ENCODE results near the gene MAP2K5. TPM values are rescaled to one million over a fixed set of nuclear protein-coding genes. Genes with fewer than 3 reads are reported as not detected.

MAP2K5 gene
- total RNA-seq, 1 experiment from 2014 or later, result 15.0 TPM

DNA sequence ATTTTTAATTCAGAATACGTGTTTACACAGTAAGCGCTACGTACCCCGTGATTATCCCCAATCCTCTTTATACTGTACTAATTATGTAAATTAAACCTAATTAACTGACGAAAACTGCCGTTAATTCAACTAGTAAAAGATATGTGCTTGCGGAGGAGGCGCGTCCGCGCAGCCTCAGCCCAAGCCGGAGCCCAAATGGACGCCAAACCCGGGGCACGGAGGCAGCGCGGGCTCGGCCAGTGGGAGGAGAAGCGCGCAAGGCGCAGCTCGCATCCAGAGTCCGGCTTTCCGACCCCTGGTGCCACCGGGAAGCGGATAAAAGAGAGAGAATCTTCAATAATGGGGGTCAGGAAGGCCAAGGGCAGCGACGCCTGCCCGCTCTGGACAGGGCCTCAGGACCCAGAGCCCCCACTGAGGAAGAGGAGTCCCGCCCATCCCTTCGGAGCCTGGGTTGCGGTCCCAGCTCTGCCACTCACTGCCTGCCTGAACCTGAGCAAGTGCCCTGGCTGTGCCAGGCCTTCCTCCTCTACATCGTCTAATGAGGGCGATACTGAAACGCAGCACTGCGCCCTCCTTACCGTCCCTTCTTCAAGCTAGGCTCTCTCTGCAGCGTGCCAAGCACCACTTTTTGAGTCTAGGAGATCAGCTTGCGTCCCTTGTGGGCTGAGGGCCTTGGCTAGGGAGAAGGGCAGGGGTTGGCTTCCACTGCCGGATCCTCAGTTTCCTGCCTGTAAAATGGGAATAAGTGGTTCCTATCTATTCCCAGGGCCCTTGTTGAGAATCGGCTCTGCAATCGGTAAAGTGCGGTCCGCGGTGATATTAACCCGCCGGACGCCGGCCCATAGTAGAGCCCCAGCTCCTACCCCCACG, 277.9 kb downstream of the MAP2K5 start:
- Histone ChIP-seq H3K27me3 (ENCODE audit: insufficient read depth, low read length) (peaks cover 66% of the 10 kb centered on the region), H3K4me1 (ENCODE audit: insufficient read depth, low read length) (no peaks in the 10 kb centered on the region), H4K8ac (replicated peaks; ENCODE audit: insufficient read length, low read depth, low read length) (no peak overlapping the region), H3K79me2 (ENCODE audit: insufficient read depth, low read length) (no peaks in the 10 kb centered on the region), H2BK15ac (ENCODE audit: low read depth, low read length) (no peak overlapping the region), H2AK5ac (ENCODE audit: insufficient read length, low read length) (no peak overlapping the region), H3K23ac (ENCODE audit: insufficient read length, low read depth, low read length) (no peak overlapping the region), H2BK20ac (ENCODE audit: low read depth, low read length, poor library complexity, severe bottlenecking) (no peak overlapping the region), H2BK5ac (ENCODE audit: insufficient read length, low read length) (no peak overlapping the region), H3K4me2 (ENCODE audit: insufficient read depth, insufficient read length, low read length) (peak overlapping the region; percentile 1), H4K20me1 (ENCODE audit: control insufficient read depth, insufficient read depth, insufficient read length) (peaks cover 3% of the 10 kb centered on the region), H3K27ac (ENCODE audit: insufficient read length, low read depth, low read length) (no peak overlapping the region), H3K14ac (ENCODE audit: insufficient read depth, low read length) (no peak overlapping the region), H4K91ac (ENCODE audit: insufficient read length, low read depth, low read length) (no peak overlapping the region), H2BK12ac (ENCODE audit: insufficient read length, low read depth, low read length) (no peak overlapping the region), H3K23me2 (ENCODE audit: insufficient read length, low read depth, low read length, poor library complexity, severe bottlenecking) (no peaks in the 10 kb centered on the region), H3K9ac (ENCODE audit: extremely low read depth, insufficient read length, low read length) (no peak overlapping the region), H3K56ac (ENCODE audit: insufficient read length, low read depth, low read length) (no peak overlapping the region), H3K18ac (ENCODE audit: insufficient read length, low read depth, low read length) (no peak overlapping the region), H2BK120ac (ENCODE audit: low read depth, low read length, poor library complexity, severe bottlenecking) (no peak overlapping the region), H3K9me3 (ENCODE audit: control insufficient read depth, low read depth, low read length) (no peaks in the 10 kb centered on the region), H2AFZ (ENCODE audit: low read length) (no peak overlapping the region), H3T11ph (ENCODE audit: low read length) (no peak overlapping the region), H3K79me1 (ENCODE audit: insufficient read depth, low read depth, low read length, poor library complexity, severe bottlenecking) (no peaks in the 10 kb centered on the region), H4K5ac (ENCODE audit: insufficient read length, low read depth, low read length) (no peak overlapping the region), H3K4ac (ENCODE audit: low read depth, low read length) (no peak overlapping the region)
- no peak for TF ChIP-seq CTCF (conservative IDR thresholded peaks at IDR 0.05)
- peaks cover 0 to 4% (median 0%) of the 10 kb centered on the region in 3 experiments; a peak in 3 of 7 replicates for H3K36me3 Mint-ChIP-seq (ENCODE audit: insufficient read depth in 1 of 3, low read depth in 3 of 3)
- WGBS (ENCODE audit: extremely low coverage, insufficient read length, low lambda C conversion rate), result no CpG with 5 or more reads among the region's 50 CpGs
- peak overlapping the region in 1 of 2 experiments; percentile 64; a peak in 3 of 5 replicates for H3K4me3 Mint-ChIP-seq
- H3K27ac Mint-ChIP-seq, result no peak overlapping the region
- peaks cover 90% of the 10 kb centered on the region for H3K27me3 Mint-ChIP-seq (ENCODE audit: low read depth)
- DNase-seq, result no peak
- H3K4me1 Mint-ChIP-seq, result peaks cover 19 to 45% of the 10 kb centered on the region in 2 experiments
- H3K9me3 Mint-ChIP-seq, result peaks cover 2 to 8% of the 10 kb centered on the region in 2 experiments; a peak in 4 of 5 replicates
